Cerebellar cortex (tissue), 1 donor: ENCODE measurements around the gene TRIM49B.
"Not testable (repeated sequence)": the region's sequence is repeated elsewhere in the genome, so short reads cannot be mapped to it uniquely, and the experiment has no call there.

Source experiments
- DNase-seq: peaks from one replicate; pipeline ENCODE4 v3.0.0-alpha.2; 2015; ENCODE audit warnings: low spot score

The TRIM49B gene, protein sequence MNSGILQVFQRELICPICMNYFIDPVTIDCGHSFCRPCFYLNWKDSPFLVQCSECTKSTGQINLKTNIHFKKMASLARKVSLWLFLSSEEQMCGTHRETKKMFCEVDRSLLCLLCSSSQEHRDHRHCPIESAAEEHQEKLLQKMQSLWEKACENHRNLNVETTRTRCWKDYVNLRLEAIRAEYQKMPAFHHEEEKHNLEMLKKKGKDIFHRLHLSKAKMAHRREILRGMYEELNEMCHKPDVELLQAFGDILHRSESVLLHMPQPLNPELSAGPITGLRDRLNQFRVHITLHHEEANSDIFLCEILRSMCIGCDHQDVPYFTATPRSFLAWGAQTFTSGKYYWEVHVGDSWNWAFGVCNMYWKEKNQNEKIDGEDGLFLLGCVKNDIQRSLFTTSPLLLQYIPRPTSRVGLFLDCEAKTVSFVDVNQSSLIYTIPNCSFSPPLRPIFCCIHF

DNA sequence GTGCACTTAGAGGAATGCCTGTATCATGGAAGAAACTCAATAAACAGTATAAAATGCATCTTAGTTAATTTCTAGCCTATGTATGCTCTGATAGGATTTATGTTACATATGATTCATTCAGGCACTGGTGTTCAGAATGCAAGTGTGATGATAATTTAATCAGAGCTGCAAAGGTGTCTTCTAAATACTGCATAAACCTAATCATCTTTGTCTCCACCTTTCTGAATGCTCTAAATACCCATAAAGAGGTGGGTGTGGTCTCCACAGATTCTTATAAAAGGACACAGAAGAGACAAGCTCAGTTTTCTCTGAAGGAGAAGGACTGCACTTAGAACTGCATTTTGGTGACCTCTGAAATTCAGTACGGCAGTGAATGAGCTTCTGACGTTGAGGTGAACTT is at the start of gene TRIM49B:
Gene TRIM49B (plus strand): TSS at position 301 of the 400 bp plus-strand sequence. CDS start 2,777 bp downstream, outside the sequence.
- not testable (repeated sequence) for DNase-seq

DNA sequence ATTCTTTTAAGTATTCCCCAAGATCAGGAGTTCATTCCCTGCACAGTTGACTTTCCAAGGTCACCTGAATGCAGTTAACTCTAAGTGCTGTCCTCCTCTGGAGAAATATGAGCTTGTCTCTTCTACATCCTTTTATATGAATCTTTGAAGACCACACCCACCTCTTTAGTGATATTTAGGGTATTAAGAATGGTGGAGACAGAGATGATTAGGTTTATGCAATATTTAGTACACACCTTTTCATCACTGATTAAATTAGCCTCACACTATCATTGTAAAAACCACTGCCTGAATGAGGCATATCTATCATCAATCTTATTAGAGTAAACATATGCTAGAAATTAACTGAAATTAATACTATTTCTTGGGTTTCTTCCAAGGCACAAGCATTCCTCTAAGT is 44.8 kb upstream of the TRIM49B start, which contains the start of gene TRIM51G:
Gene TRIM51G (minus strand): TSS at position 101 of the 400 bp plus-strand sequence. CDS start 2,190 bp downstream, outside the sequence.
- DNase-seq, result not testable (repeated sequence)

DNA sequence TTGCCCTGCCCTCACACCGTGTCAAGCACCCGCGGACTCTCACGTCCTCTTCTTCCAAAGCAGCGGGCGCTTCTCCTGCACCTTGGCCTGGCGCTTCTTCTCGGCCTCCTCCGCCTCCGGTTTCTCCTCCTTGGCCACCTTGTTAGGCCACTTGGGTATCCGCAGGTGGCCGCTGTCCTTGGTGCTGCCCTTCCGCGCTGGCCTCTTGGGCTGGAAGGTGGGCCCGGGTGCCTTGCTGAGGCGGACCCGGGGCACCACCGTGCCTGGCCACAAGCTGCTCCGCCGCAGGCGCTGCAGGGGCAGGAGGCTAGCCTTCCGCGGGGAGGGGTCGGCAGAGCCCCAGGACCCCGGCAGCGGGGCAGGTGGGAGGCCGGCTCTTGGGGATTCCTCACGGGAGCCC is 19.6 kb downstream of the TRIM49B start:
- DNase-seq, result not testable (repeated sequence)

DNA sequence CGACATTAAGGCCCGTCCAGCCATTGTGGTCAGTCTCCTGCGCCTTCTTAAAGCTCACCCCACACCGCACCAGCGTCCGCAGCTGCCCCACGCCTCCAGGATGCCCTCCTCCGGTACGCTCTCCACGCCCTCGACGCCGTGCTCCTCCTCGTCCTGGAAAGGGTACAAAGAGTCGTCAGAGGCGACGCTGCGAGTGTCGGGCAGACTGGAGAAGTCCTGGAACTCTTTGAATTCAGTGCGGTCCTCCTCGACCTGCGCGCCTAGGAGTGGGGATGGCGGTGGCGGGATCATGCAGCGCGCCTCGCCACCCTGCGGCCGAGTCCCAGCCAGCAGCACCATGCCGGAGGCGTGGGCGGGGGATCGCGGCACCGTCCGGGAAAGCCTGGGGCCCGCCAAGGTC is 21.2 kb downstream of the TRIM49B start:
- DNase-seq, result not testable (repeated sequence)

DNA sequence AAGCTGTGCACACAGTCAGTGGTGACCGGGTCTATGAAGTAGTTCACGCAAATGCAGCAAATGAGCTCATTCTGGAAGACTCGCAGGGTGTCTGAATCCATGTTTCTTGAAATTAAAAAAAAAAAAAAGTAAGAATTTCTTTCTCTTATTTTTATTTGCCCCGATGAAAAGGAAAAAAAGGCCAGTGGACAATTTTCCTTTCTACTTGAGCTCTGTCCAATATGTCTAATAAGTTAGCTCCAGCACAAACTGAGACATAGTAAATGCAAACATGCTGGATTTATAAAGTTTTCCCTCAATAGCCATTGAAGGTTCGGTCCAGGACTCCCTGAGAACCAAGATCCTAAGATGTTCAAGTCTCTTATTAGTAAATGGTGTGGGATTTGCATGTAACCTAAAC is 30.4 kb downstream of the TRIM49B start, which contains the start of gene TRIM64C:
Gene TRIM64C (minus strand): TSS at position 101 of the 400 bp plus-strand sequence. CDS start 0 bp downstream, at position 101.
- not testable (repeated sequence) for DNase-seq

DNA sequence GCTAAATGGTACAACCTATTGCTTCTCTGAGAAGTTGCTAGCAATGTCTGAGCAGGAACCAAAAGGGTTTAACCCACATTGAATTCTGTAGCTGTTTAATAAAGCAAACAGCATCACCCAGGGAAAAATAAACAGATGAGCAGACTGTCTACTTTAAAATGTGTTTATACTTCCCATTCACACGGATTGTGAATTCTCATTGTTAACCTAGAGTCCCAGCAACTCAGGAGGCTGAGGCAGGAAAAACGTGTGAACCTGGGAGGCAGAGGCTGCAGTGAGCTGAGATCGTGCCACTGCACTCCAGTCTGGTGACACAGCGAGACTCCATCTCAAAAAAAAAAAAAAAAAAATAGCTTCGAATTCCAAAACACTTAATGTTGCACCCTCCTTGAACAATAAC is 41.3 kb downstream of the TRIM49B start:
- DNase-seq, result not testable (repeated sequence)
